Calu3 (cell line): ENCODE data around the gene ETHE1. TPM values are rescaled to one million over a fixed set of nuclear protein-coding genes. Genes with fewer than 3 reads are reported as not detected.

Experiments used
- BruUV-seq: library from RNA; stranded (reverse); fragments of 400-500 nt; replicated peaks from 2 replicates; lab custom pipeline; 2021; lab: Mats Ljungman, UMichigan
- CTCF ChIA-PET: fragments of 300-600 bp; sonication (Branson Sonifier 250); formaldehyde crosslinking; loops from one replicate; lab custom pipeline; 2022; ENCODE audit warnings: antibody characterized with exemption; lab: Charles Lee
- DNase-seq: peaks from one replicate; pipeline ENCODE4 v3.0.0; 2022
- H3K27ac Mint-ChIP-seq: one replicate; pipeline ENCODE4 v1.8.0; 2022; ENCODE audit warnings: mixed read lengths; ENCODE audit not compliant: unreplicated experiment
- H3K27me3 Mint-ChIP-seq: one replicate; pipeline ENCODE4 v1.8.0; 2022; ENCODE audit warnings: mixed read lengths; ENCODE audit not compliant: unreplicated experiment
- H3K36me3 Mint-ChIP-seq: one replicate; pipeline ENCODE4 v1.8.0; 2022; ENCODE audit warnings: mild to moderate bottlenecking, moderate library complexity, mixed read lengths; ENCODE audit not compliant: insufficient read depth, unreplicated experiment
- H3K4me1 Mint-ChIP-seq: one replicate; pipeline ENCODE4 v1.8.0; 2022; ENCODE audit warnings: mild to moderate bottlenecking, low read depth, mixed read lengths; ENCODE audit not compliant: unreplicated experiment
- H3K4me3 Mint-ChIP-seq: one replicate; pipeline ENCODE4 v1.8.0; 2022; ENCODE audit warnings: mild to moderate bottlenecking, low read depth, moderate library complexity, mixed read lengths; ENCODE audit not compliant: unreplicated experiment
- H3K9me3 Mint-ChIP-seq: one replicate; pipeline ENCODE4 v1.8.0; 2022; ENCODE audit warnings: low read depth, mixed read lengths; ENCODE audit not compliant: unreplicated experiment
- intact Hi-C: fragments of 100-400 bp; cut with micrococcal nuclease; formaldehyde crosslinking; loops from one replicate; pipeline ENCODE4 v1.10.0; 2022; ENCODE audit not compliant: unreplicated experiment
- total RNA-seq: library from RNA; stranded (reverse); gene quantifications from 2 replicates; pipeline ENCODE4 v1.2.3, GENCODE V29; 2022
- TF ChIP-seq, protein P1 (sequence below): fragments of 200-600 bp; IDR thresholded peaks from one replicate; pipeline ENCODE4 v1.8.0; 2022; ENCODE audit warnings: antibody characterized with exemption; ENCODE audit not compliant: unreplicated experiment

The ETHE1 gene
- total RNA-seq, 1 experiment from 2014 or later = 44.8 TPM

- no peaks in the 10 kb centered on the region for H3K27me3 Mint-ChIP-seq
- intact Hi-C loops = no loop called here
- no peaks in the 10 kb centered on the region for H3K4me1 Mint-ChIP-seq
- H3K27ac Mint-ChIP-seq = no peak overlapping the region
- CTCF ChIA-PET = no interaction called here
- BruUV-seq = no TSS peak
- H3K4me3 Mint-ChIP-seq = no peak overlapping the region
- no peak for DNase-seq
- TF ChIP-seq, protein P1, sequence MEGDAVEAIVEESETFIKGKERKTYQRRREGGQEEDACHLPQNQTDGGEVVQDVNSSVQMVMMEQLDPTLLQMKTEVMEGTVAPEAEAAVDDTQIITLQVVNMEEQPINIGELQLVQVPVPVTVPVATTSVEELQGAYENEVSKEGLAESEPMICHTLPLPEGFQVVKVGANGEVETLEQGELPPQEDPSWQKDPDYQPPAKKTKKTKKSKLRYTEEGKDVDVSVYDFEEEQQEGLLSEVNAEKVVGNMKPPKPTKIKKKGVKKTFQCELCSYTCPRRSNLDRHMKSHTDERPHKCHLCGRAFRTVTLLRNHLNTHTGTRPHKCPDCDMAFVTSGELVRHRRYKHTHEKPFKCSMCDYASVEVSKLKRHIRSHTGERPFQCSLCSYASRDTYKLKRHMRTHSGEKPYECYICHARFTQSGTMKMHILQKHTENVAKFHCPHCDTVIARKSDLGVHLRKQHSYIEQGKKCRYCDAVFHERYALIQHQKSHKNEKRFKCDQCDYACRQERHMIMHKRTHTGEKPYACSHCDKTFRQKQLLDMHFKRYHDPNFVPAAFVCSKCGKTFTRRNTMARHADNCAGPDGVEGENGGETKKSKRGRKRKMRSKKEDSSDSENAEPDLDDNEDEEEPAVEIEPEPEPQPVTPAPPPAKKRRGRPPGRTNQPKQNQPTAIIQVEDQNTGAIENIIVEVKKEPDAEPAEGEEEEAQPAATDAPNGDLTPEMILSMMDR = no peak
- peaks cover 9% of the 10 kb centered on the region for H3K36me3 Mint-ChIP-seq
- no peaks in the 10 kb centered on the region for H3K9me3 Mint-ChIP-seq
Measured at GRCh38 chr19:43485951-43486350, 41.0 kb downstream of the ETHE1 start.

- intact Hi-C loops = no loop called here
- Mint-ChIP-seq H3K36me3 (peaks cover 14% of the 10 kb centered on the region), H3K4me3 (no peak overlapping the region), H3K9me3 (no peaks in the 10 kb centered on the region), H3K4me1 (no peaks in the 10 kb centered on the region), H3K27ac (no peak overlapping the region), H3K27me3 (no peaks in the 10 kb centered on the region)
- BruUV-seq = no TSS peak
- TF ChIP-seq, protein P1 = no peak
- CTCF ChIA-PET = interaction anchor here (0.6 kb wide), 1 partner anchor 317 kb away, joined by 5 read pairs; no protein-coding TSS in a partner anchor
- DNase-seq = no peak
Measured at GRCh38 chr19:43483281-43483680, 43.7 kb downstream of the ETHE1 start.

DNA sequence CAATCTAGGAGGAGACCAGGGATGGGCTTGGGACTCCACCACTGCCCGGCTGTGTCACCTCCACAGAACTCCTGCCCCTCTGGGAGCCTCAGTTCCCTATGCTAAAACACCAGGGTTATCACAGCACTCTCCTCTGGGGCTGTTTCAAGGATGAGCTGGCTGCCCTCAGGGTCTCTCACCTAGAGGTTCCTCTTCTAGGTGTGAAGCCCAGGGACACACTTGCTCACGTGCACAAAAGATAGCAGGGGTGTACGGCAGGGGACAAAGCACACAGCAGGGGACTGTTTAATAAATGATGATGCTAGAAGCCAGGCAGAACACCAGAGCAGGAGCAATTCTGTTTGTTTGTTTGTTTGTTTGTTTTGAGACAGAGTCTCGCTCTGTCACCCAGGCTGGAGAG lies 44.8 kb downstream of the ETHE1 start:
- BruUV-seq = no TSS peak
- H3K27ac Mint-ChIP-seq = no peak overlapping the region

DNA sequence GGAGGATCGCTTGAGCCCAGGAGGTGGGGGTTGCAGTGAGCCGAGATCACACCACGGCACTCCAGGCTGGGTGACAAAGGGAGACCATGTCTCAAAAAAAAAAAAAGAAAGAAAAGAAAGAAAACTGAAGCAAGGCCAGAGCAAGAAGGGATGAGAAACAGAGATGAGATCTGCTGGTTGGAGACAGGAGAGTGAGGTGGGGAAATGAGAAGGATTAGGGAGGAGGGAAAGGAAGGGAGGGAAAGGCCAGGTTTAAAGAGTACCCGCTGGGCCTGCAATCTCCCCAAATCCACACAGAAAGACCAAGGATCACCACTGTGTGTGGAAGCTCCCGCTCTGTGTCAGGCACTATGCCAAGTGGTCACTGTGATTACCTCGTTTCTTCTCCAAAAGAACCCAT lies 45.3 kb downstream of the ETHE1 start:
- intact Hi-C loops = no loop called here
- H3K27ac Mint-ChIP-seq = no peak overlapping the region
- no peaks in the 10 kb centered on the region for H3K4me1 Mint-ChIP-seq
- no TSS peak for BruUV-seq
- CTCF ChIA-PET = no interaction called here
- DNase-seq = no peak
- TF ChIP-seq, protein P1 = no peak
- no peaks in the 10 kb centered on the region for H3K27me3 Mint-ChIP-seq
- H3K4me3 Mint-ChIP-seq = no peak overlapping the region
- no peaks in the 10 kb centered on the region for H3K9me3 Mint-ChIP-seq
- peaks cover 14% of the 10 kb centered on the region for H3K36me3 Mint-ChIP-seq

More for the DNA sequence above, 44.8 kb downstream of the ETHE1 start:
- CTCF ChIA-PET = no interaction called here
- TF ChIP-seq, protein P1 = no peak
- Mint-ChIP-seq H3K4me1 (no peaks in the 10 kb centered on the region), H3K27me3 (no peaks in the 10 kb centered on the region), H3K36me3 (peaks cover 15% of the 10 kb centered on the region), H3K4me3 (no peak overlapping the region), H3K9me3 (no peaks in the 10 kb centered on the region)
- intact Hi-C loops = no loop called here
- no peak for DNase-seq
